GM23248 (cell line): ENCODE measurements around the gene PSG3.
"Not testable (repeated sequence)": the region's sequence is repeated elsewhere in the genome, so short reads cannot be mapped to it uniquely, and the experiment has no call there.

Source experiments
- EZH2 ChIP-seq: fragments of 200-600 bp; sonication (generic); IDR thresholded peaks from 2 replicates; pipeline ENCODE4 v1.6.1; 2018; ENCODE audit warnings: antibody characterized with exemption, mild to moderate bottlenecking; ENCODE audit not compliant: insufficient read depth, poor library complexity, severe bottlenecking
- EZH2phosphoT487 ChIP-seq: fragments of 200-600 bp; sonication (generic); IDR thresholded peaks from 2 replicates; pipeline ENCODE4 v1.6.1; 2018; ENCODE audit warnings: antibody characterized with exemption, moderate library complexity, mild to moderate bottlenecking, low read depth; ENCODE audit not compliant: insufficient read depth

- TF ChIP-seq EZH2, EZH2phosphoT487: not testable (repeated sequence)
Observed at GRCh38 chr19:42767319-42767718, 27.0 kb upstream of the PSG3 start.
